HG03175 (cell line): ENCODE measurements around the gene ZNF407.

Experiments
- ATAC-seq: cut with Tn5 transposase; IDR thresholded peaks from one replicate; pipeline ENCODE4 v1.9.1; 2021; ENCODE audit warnings: mild to moderate bottlenecking, moderate library complexity; ENCODE audit not compliant: unreplicated experiment

The ZNF407 gene

DNA sequence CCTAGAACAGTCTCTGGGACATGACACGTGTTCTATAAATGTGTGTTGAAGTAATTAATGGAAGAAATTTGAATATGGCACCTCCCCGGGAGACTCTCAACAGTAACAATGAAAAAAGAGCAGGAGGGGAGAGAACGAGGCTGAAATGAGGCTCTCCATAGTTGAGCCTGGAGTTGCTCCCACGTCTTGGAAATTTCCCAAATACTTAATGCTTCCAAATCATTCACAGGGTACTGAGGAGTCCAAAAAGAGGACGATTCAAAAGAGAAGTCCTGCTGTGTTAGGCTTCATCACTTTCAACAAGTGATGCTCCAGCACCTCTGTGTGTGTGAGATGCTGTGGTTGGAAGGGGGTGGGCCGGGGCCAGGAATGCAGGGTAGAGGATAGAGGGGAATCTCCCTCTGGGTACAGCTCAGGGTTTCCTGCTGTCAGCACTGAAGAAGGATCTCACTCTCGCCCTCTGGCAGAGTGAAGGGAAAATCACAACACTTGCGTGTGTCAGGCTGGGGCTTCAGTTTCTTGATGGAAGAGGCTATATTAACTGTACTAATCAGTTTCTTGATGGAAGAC is 18.1 kb upstream of the ZNF407 start:
- ATAC-seq = no peak

DNA sequence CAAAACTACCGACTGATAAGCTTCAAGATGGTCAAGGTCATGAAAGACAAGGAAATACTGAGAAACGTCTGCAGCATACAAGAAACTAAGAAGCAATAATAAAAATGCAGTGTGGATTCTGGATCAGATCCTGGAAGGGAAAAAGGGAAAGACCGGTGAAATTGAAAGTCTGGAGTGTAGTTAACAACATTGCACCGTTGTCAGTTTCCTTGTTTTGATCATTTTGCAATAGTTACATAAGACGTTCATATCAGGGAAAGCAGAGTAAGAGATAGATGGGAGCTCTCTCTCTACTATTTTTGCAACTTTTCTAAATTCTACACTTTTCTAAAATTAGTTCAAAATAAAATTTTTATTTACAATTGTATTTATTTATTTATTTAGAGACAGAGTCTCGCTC is 15.0 kb upstream of the ZNF407 start:
- no peak for ATAC-seq

GRCh38 chr18:74587441-74587840 is 10.2 kb upstream of the ZNF407 start:
- ATAC-seq = no peak

DNA sequence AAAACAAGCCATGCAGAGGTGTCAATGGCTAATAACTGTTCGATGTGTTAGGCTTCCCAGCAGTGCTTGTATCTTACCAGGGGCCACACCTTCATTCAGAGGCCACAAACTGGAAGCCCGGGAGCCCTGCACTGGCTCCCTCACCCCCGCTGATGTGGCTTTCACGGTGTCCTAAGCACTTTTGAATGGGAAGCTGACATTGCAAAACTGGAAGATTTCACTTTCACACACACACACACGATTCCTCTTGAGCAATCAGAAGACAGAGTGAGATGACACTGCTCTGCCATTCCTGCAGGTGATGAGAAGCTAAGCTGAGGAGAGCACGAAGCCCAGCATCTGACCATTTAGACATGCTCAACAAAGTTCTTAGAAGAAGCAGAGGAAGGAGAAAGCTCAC is 8.6 kb upstream of the ZNF407 start:
- ATAC-seq = no peak

DNA sequence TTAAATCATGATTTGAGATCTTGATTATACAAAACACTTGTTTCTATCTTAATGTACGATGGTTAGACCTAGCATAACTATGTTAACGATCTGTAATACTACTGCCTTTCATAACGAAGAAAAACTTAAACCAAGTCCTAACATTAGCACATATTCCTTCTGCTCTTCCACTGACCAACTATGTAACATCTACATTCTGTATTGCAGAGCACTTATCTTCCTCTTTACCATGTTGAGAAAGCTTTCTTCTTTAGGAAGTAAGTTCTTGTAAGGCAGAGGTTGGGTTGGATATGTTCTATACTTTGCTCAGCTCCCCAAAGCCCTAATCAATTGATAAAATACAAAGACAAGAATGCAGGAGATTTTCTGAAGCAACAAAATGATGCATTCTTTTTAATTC is 7.9 kb upstream of the ZNF407 start:
- ATAC-seq = no peak

DNA sequence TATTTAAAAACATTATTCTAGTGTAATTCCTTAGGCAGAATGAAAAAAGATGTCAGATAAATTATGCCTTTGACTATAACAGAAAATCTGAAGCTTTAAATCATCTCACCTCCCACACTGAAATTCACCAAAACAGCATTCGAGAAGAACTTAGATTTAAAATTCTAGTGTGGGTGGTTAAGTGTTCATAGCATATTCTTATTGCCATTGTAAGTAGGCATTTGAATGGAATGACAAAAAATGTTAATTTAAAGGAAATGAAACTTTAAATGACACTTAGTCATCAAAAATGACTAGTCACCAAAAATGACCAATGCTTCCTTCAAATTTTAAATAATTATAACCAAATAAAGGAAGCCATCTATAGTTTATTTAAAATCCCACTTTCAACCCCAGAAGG is 7.0 kb upstream of the ZNF407 start:
- no peak for ATAC-seq

GRCh38 chr18:74595431-74595830 is 2.2 kb upstream of the ZNF407 start:
- no peak for ATAC-seq

DNA sequence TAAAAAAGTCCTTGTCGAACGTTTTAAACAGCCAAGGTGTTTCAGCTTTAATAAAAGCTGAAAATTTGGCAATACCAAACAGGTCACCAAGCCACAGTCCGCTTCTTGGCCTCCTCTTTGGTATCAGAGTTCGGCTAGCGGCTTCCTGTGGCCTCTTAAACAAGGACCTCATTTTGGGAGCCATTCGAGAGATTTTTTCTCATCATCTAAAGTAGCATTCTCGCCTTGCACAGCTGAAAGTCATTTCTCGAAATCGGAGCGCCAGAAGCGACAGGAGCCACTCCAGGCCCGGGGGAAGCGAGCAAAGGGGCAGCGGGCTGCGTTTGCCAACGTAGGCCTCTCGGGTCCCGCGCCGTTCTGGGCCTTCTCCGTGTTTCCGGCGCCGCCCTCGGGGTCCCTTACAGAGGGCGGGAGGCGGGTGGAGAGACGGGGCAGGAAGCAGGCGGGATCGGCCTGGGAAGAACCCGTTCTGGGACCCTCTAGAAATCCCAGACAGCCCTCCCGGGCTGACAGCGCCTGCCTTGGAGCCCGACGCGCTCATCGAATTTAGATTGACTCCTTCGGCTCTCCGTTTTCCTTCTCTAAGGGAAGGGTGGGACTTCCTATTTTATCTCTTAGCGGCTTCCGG is 522 bp upstream of the ZNF407 start:
- ATAC-seq = peak; percentile 38

DNA sequence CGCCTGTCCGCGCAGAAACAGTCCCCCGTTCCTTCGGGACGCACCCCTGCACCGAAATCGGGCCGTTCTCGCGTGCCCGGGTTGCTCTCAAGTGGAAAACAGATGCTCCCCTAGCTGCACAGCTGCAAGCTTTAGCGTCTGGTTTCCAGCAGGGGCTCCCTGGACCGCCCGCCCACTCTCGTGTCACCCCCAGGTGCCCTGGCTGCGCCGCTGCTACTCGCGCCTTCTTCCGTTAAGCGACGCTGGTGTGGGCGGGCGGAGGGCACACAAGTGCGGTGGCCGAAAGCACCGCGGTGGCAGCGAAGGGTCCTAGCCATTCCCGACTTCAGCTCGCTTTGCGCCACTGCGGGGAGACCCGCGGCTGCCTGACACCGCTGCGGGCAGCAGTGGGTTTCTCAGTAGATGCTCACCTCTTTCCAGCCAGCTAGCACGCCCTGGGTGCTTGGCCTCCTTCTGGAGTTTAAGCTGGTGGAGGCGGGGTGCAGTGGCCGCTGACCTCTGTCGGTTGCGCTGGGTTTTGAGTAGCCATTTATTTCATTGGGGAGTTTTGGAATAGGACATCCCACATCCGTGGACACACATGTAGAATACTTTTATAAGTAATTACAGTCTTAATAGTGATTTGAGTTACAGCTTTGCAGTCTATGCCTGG is 806 bp downstream of the ZNF407 start:
- peak; percentile 68 for ATAC-seq

- no peak for ATAC-seq
Observed at GRCh38 chr18:74604361-74604760, 6.7 kb downstream of the ZNF407 start.

GRCh38 chr18:74604774-74605173 is 7.1 kb downstream of the ZNF407 start:
- no peak for ATAC-seq

GRCh38 chr18:74608681-74609080 is 11.0 kb downstream of the ZNF407 start:
- no peak for ATAC-seq

DNA sequence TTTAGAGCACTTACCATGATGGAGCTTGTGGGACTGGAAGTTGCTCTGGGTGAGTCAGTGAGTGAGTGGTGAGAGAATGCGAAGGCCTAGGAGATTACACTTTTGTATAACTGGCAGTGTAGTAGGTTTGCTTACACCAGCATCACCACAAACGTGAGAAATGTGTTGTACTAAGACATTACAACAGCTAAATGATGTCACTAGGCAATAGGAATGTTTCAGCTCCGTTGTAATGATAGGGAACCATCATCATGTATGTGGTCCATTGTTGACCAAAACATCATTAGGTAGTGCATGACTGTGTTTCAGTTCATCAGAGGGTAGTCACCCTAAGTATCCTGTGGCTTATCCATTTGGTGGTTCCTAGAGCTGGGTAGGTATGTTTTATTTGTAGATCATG is 11.9 kb downstream of the ZNF407 start:
- no peak for ATAC-seq

- ATAC-seq = no peak
Observed at GRCh38 chr18:74610051-74610615, 12.5 kb downstream of the ZNF407 start.

DNA sequence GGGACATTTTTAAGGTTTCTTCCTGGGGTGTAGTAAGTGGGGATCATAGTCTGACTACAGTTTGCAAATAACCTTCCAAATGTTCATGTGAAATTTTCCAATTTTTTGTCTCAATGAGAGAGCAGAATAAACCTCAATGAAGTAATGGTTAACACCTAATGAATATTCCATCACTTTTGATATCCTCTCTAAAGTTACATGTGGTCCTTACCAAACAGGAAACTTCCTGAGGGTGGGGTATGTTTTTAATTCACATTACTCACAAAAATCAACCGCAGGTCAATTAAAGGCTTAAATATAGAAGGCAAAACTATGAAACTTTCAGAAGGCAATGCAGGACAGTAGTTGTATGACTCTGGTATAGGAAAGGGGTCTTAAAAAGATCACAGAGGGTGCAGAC is 13.2 kb downstream of the ZNF407 start:
- ATAC-seq = no peak

- no peak for ATAC-seq
Observed at GRCh38 chr18:74611765-74612164, 14.1 kb downstream of the ZNF407 start.

DNA sequence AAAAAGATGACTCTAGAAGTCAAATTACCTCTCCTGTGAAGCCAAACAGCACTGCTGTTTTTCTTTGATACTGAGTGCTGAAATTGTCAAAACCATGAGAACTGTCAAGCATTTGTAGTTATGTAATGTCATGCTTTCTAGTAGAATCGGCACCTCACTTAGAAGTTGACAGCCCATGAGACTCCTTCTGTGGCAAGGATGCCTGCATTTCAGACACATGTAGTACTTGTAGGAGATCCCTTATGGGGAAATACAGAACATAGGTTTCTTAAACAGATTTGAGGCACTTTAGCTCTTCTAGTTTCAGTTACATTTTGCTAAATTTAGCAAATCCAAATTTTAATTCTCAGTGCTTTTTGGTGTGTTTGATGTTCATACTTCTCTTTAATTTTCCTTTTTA is 15.7 kb downstream of the ZNF407 start:
- ATAC-seq = no peak

- no peak for ATAC-seq
Observed at GRCh38 chr18:74616494-74616893, 18.8 kb downstream of the ZNF407 start.

GRCh38 chr18:74617486-74617885 is 19.8 kb downstream of the ZNF407 start:
- no peak for ATAC-seq

- no peak for ATAC-seq
Observed at GRCh38 chr18:74622072-74622471, 24.4 kb downstream of the ZNF407 start.

DNA sequence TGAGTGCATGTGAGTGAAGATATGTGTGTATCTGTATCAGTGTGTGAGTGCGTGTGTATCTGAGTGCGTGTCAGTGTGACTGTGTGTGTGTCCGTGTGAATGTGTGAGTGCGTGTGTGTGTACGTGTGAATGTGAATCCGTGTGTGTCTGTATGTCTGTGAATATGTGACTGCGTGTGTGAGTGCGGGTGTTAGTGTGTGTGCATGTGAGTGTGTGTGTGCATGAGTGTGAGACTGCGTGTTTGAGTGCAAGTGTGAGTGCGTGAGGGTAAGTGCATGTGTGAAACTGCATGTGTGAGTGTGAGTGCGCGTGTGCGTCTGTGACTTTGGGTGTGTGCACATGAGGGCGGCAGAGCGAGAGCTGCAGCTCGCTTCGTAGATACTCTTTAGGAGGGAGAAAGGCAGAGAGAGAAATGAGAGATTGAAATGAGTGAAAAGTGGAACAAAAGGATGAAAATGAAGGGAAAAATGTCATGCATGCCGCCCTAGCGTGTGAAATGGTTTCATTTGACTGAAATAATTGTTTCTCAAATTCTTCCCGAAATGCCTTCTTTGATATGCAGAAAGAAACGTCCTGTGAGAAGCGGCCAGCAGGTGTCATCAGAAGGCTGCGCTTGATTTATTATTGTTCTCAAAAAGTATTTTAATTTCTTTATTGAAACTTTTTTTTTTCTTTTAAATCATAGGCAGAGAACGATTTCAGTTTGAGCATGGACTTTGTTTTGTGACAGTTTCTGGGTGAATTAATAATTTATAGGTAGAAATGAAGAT is 25.6 kb downstream of the ZNF407 start:
- ATAC-seq = no peak

DNA sequence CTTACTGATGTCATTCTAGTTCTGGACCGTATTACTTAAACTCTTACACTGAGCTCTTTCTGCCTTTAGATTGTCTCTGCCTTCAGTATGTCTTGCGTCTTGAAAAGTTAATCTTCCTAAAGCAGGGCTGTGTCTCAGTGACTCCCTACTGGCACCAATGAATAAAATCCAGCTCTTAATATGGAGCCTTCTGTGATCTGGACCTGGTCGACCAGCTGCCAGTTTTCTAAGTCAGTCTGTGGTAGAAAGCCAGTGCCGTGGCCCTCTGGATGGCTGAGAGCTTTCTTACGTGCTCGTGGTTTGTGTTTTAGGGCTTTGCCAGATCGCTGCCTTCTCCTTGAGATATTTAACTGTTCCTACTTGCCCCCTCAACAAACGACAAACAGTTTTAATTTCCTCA is 26.8 kb downstream of the ZNF407 start:
- ATAC-seq = no peak
